OCI-LY3 (cell line): ENCODE data around the gene ZNF318.

Source experiments
- H2AFZ ChIP-seq: fragments of 200-600, 300-600 bp; shearing (Covaris generic); 2 replicates; pipeline ENCODE4 v1.6.0; 2014; ENCODE audit warnings: antibody characterized with exemption, low read depth, low read length
- H3K27ac ChIP-seq: fragments of 200-600, 300-600 bp; sonication (generic); 2 replicates; pipeline ENCODE4 v1.5.1; 2014; ENCODE audit warnings: mild to moderate bottlenecking, low read length, moderate library complexity, mixed read lengths
- H3K27me3 ChIP-seq: fragments of 200-600, 300-600 bp; sonication (generic); 2 replicates; pipeline ENCODE4 v1.6.1; 2014; ENCODE audit warnings: low read depth, low read length, mixed read lengths
- H3K36me3 ChIP-seq: fragments of 200-600, 300-600 bp; sonication (generic); replicated peaks from 2 replicates; pipeline ENCODE3; 2014; ENCODE audit warnings: low read depth, low read length, mixed read lengths
- H3K4me1 ChIP-seq: fragments of 300-600, 200-600 bp; sonication (generic); 2 replicates; pipeline ENCODE4 v1.6.1; 2014; ENCODE audit warnings: low read length, mixed read lengths
- H3K4me2 ChIP-seq: fragments of 200-600, 300-600 bp; sonication (generic); 2 replicates; pipeline ENCODE4 v1.6.1; 2014; ENCODE audit warnings: low read length, mixed read lengths
- H3K4me3 ChIP-seq: fragments of 300-600, 200-600 bp; sonication (generic); 2 replicates; pipeline ENCODE4 v1.5.1; 2014; ENCODE audit warnings: antibody characterized with exemption, mild to moderate bottlenecking, low read length, moderate library complexity
- H3K79me2 ChIP-seq: fragments of 300-600, 200-600 bp; shearing (Covaris generic); 2 replicates; pipeline ENCODE4 v1.6.1; 2014; ENCODE audit warnings: mild to moderate bottlenecking, low read length, mixed read lengths
- H3K9ac ChIP-seq: fragments of 300-600, 200-600 bp; shearing (Covaris generic); 2 replicates; pipeline ENCODE4 v1.6.0; 2014; ENCODE audit warnings: mild to moderate bottlenecking, low read length, moderate library complexity
- H3K9me3 ChIP-seq: fragments of 200-600, 300-600 bp; shearing (Covaris generic); 2 replicates; pipeline ENCODE4 v1.6.1; 2014; ENCODE audit warnings: low read length, mixed read lengths; ENCODE audit not compliant: insufficient read depth
- H4K20me1 ChIP-seq: fragments of 200-600, 300-600 bp; sonication (generic); 2 replicates; pipeline ENCODE4 v1.6.1; 2016; ENCODE audit warnings: low read length, mixed read lengths; ENCODE audit not compliant: insufficient read depth
- CTCF ChIP-seq: fragments of 200-600, 300-600 bp; sonication (generic); IDR thresholded peaks from 2 replicates; pipeline ENCODE4 v1.5.1; 2014; ENCODE audit warnings: antibody characterized with exemption, low read length, low read depth
- EZH2phosphoT487 ChIP-seq: fragments of 200-600 bp; shearing (Covaris generic); IDR thresholded peaks from 2 replicates; pipeline ENCODE4 v1.6.1; 2018; ENCODE audit warnings: antibody characterized with exemption, mixed run types, low read depth

The ZNF318 gene

GRCh38 chr6:43298565-43299337 lies 70.7 kb downstream of the ZNF318 start:
- no peak for TF ChIP-seq EZH2phosphoT487
- no peak for TF ChIP-seq CTCF
- Histone ChIP-seq H3K4me2 (no peak overlapping the region), H4K20me1 (no peaks in the 10 kb centered on the region), H3K4me1 (peaks cover 11% of the 10 kb centered on the region), H3K9me3 (no peaks in the 10 kb centered on the region), H3K9ac (no peak overlapping the region), H3K4me3 (no peak overlapping the region), H3K36me3 (no peaks in the 10 kb centered on the region), H2AFZ (no peak overlapping the region), H3K79me2 (no peaks in the 10 kb centered on the region), H3K27ac (no peak overlapping the region), H3K27me3 (no peaks in the 10 kb centered on the region)

GRCh38 chr6:43297644-43298564 lies 71.5 kb downstream of the ZNF318 start, which contains the start of gene SLC22A7:
Gene SLC22A7 (plus strand): TSS chr6:43298260. CDS start chr6:43298359, 99 bp downstream.
- Histone ChIP-seq H3K9ac (no peak within 1 kb of the TSS), H3K4me1 (peaks cover 11% of the 10 kb centered on the region), H4K20me1 (no peaks in the 10 kb centered on the region), H3K4me3 (no peak within 1 kb of the TSS), H3K27me3 (no peaks in the 10 kb centered on the region), H3K27ac (no peak within 1 kb of the TSS), H3K79me2 (no peaks in the 10 kb centered on the region), H3K9me3 (no peaks in the 10 kb centered on the region), H3K4me2 (no peak within 1 kb of the TSS), H3K36me3 (no peaks in the 10 kb centered on the region), H2AFZ (no peak within 1 kb of the TSS)
- TF ChIP-seq CTCF, result no peak
- TF ChIP-seq EZH2phosphoT487, result no peak

GRCh38 chr6:43296780-43297497 lies 72.5 kb downstream of the ZNF318 start:
- no peaks in the 10 kb centered on the region for H3K36me3 ChIP-seq
- H3K27me3 ChIP-seq, result no peaks in the 10 kb centered on the region
- H3K79me2 ChIP-seq, result no peaks in the 10 kb centered on the region
- no peak overlapping the region for H2AFZ ChIP-seq
- H3K27ac ChIP-seq, result no peak overlapping the region
- TF ChIP-seq CTCF, result no peak
- TF ChIP-seq EZH2phosphoT487, result no peak
- no peak overlapping the region for H3K9ac ChIP-seq
- H4K20me1 ChIP-seq, result no peaks in the 10 kb centered on the region
- H3K4me1 ChIP-seq, result peaks cover 11% of the 10 kb centered on the region
- no peak overlapping the region for H3K4me3 ChIP-seq
- no peak overlapping the region for H3K4me2 ChIP-seq
- no peaks in the 10 kb centered on the region for H3K9me3 ChIP-seq
